ENCODE data around the gene IL17RC.
"Not testable (repeated sequence)": the region's sequence is repeated elsewhere in the genome, so short reads cannot be mapped to it uniquely, and the experiment has no call there.

IL17RC gene

GRCh38 chr3:9935966-9936510 lies 19.1 kb downstream of the IL17RC start:
- H3K27me3 ChIP-seq (ENCODE audit: insufficient read depth, poor library complexity, severe bottlenecking): no peaks in the 10 kb centered on the region
- DNase-seq (ENCODE audit: low read depth in 1 of 2, low spot score in 1 of 2): no peak
- TF ChIP-seq GABPA (IDR thresholded peaks at IDR 0.05; ENCODE audit: low read depth) (no peak), SPI1 (IDR thresholded peaks at IDR 0.05; ENCODE audit: borderline replicate concordance, low read depth) (no peak), POLR2AphosphoS5 (IDR thresholded peaks at IDR 0.05; ENCODE audit: low read depth) (no peak), REST (IDR thresholded peaks at IDR 0.05; ENCODE audit: insufficient replicate concordance, low read depth) (no peak)
- TF ChIP-seq, protein P1, sequence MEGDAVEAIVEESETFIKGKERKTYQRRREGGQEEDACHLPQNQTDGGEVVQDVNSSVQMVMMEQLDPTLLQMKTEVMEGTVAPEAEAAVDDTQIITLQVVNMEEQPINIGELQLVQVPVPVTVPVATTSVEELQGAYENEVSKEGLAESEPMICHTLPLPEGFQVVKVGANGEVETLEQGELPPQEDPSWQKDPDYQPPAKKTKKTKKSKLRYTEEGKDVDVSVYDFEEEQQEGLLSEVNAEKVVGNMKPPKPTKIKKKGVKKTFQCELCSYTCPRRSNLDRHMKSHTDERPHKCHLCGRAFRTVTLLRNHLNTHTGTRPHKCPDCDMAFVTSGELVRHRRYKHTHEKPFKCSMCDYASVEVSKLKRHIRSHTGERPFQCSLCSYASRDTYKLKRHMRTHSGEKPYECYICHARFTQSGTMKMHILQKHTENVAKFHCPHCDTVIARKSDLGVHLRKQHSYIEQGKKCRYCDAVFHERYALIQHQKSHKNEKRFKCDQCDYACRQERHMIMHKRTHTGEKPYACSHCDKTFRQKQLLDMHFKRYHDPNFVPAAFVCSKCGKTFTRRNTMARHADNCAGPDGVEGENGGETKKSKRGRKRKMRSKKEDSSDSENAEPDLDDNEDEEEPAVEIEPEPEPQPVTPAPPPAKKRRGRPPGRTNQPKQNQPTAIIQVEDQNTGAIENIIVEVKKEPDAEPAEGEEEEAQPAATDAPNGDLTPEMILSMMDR (IDR thresholded peaks at IDR 0.05; ENCODE audit: insufficient read depth, low read length): no peak
- no peak overlapping the region for H3K27ac ChIP-seq (replicated peaks)
- H3K4me3 ChIP-seq (replicated peaks; ENCODE audit: insufficient read depth, low read length): no peak overlapping the region

GRCh38 chr3:9937486-9938238 lies 20.8 kb downstream of the IL17RC start:
- no peak overlapping the region for H3K4me3 ChIP-seq (replicated peaks; ENCODE audit: insufficient read depth, low read length)
- H3K27me3 ChIP-seq (ENCODE audit: insufficient read depth, poor library complexity, severe bottlenecking): no peaks in the 10 kb centered on the region
- TF ChIP-seq, protein P1 (IDR thresholded peaks at IDR 0.05; ENCODE audit: insufficient read depth, low read length): no peak
- no peak for TF ChIP-seq GABPA (IDR thresholded peaks at IDR 0.05; ENCODE audit: low read depth)
- no peak for TF ChIP-seq REST (IDR thresholded peaks at IDR 0.05; ENCODE audit: insufficient replicate concordance, low read depth)
- no peak for TF ChIP-seq SPI1 (IDR thresholded peaks at IDR 0.05; ENCODE audit: borderline replicate concordance, low read depth)
- no peak for TF ChIP-seq POLR2AphosphoS5 (IDR thresholded peaks at IDR 0.05; ENCODE audit: low read depth)
- H3K27ac ChIP-seq (replicated peaks): no peak overlapping the region
- no peak for DNase-seq (ENCODE audit: low read depth in 1 of 2, low spot score in 1 of 2)

- TF ChIP-seq, protein P1 (IDR thresholded peaks at IDR 0.05; ENCODE audit: insufficient read depth, low read length): no peak
- no peak for TF ChIP-seq REST (IDR thresholded peaks at IDR 0.05; ENCODE audit: insufficient replicate concordance, low read depth)
- TF ChIP-seq SPI1 (IDR thresholded peaks at IDR 0.05; ENCODE audit: borderline replicate concordance, low read depth): no peak
- TF ChIP-seq GABPA (IDR thresholded peaks at IDR 0.05; ENCODE audit: low read depth): no peak
- TF ChIP-seq POLR2AphosphoS5 (IDR thresholded peaks at IDR 0.05; ENCODE audit: low read depth): no peak
- H3K27me3 ChIP-seq (ENCODE audit: insufficient read depth, poor library complexity, severe bottlenecking): no peaks in the 10 kb centered on the region
- no peak for DNase-seq (ENCODE audit: low read depth in 1 of 2, low spot score in 1 of 2)
- H3K4me3 ChIP-seq (replicated peaks; ENCODE audit: insufficient read depth, low read length): no peak overlapping the region
- H3K27ac ChIP-seq (replicated peaks): no peak overlapping the region
Observed at GRCh38 chr3:9938966-9939365, 22.1 kb downstream of the IL17RC start.

DNA sequence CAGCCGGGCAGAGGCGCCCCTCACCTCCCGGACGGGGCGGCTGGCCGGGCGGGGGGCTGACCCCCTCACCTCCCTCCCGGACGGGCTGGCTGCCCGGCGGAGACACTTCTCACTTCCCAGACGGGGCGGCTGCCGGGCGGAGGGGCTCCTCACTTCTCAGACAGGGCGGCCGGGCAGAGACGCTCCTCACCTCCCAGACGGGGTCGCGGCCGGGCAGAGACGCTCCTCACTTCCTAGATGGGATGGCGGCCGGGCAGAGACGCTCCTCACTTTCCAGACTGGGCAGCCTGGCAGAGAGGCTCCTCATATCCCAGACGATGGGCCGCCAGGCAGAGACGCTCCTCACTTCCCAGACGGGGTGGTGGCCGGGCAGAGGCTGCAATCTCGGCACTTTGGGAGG lies 23.0 kb downstream of the IL17RC start:
- H3K4me3 ChIP-seq (replicated peaks; ENCODE audit: insufficient read depth, low read length); DNase-seq (ENCODE audit: low read depth in 1 of 2, low spot score in 1 of 2); H3K27ac ChIP-seq (replicated peaks); H3K27me3 ChIP-seq (ENCODE audit: insufficient read depth, poor library complexity, severe bottlenecking): not testable (repeated sequence)

All from HL-60 (cell line).